Kidney (tissue), 14 donors: ENCODE measurements around the gene AP2B1. TPM values are rescaled to one million over a fixed set of nuclear protein-coding genes. Genes with fewer than 3 reads are reported as not detected.

Source experiments
- DNase-seq, 5 donors: peaks; one replicate each; pipeline ENCODE4 v3.0.0-alpha.2; 2013 to 2020
- FAIRE-seq: peaks from 2 replicates; lab custom pipeline; 2012; peaks lifted over from hg19 to GRCh38; lab: Jason Lieb, UNC
- H3K27ac ChIP-seq, 2 donors: one replicate each; pipeline ENCODE4 v1.7.0; 2013; ENCODE audit warnings: low read depth in 2 of 2, low read length in 2 of 2, inconsistent platforms in 1 of 2
- H3K27me3 ChIP-seq: one replicate; pipeline ENCODE4 v1.7.1; 2013; ENCODE audit warnings: low read length, inconsistent platforms; ENCODE audit not compliant: control insufficient read depth, insufficient read depth
- H3K36me3 ChIP-seq, 3 donors: one replicate each; pipeline versions ENCODE4 v1.7.0 to v1.7.1; 2013; ENCODE audit warnings: low read length in 3 of 3, control low read depth in 1 of 3, inconsistent platforms in 1 of 3; ENCODE audit not compliant: insufficient read depth in 3 of 3, control insufficient read depth in 2 of 3
- H3K4me1 ChIP-seq, 3 donors: one replicate each; pipeline versions ENCODE4 v1.7.0 to v1.7.1; 2013; ENCODE audit warnings: low read length in 3 of 3, inconsistent platforms in 1 of 3, low read depth in 1 of 3; ENCODE audit not compliant: control insufficient read depth in 2 of 3, insufficient read depth in 2 of 3
- H3K4me3 ChIP-seq, 3 donors: one replicate each; pipeline versions ENCODE4 v1.7.0 to v1.8.1; 2013; ENCODE audit warnings: low read length in 3 of 3, control low read depth in 1 of 3, inconsistent platforms in 1 of 3
- H3K9ac ChIP-seq, 3 donors: one replicate each; pipeline versions ENCODE4 v1.7.0 to v1.7.1; 2013; ENCODE audit warnings: low read length in 3 of 3, control low read depth in 1 of 3, inconsistent platforms in 1 of 3
- H3K9me3 ChIP-seq, 3 donors: one replicate each; pipeline versions ENCODE4 v1.7.0 to v1.7.1; 2013; ENCODE audit warnings: low read length in 3 of 3, control low read depth in 1 of 3, inconsistent platforms in 1 of 3; ENCODE audit not compliant: control insufficient read depth in 2 of 3, insufficient read depth in 1 of 3
- CTCF ChIP-seq: IDR thresholded peaks from 3 replicates; pipeline ENCODE4 v1.5.1; 2012; ENCODE audit warnings: mild to moderate bottlenecking, moderate library complexity, borderline replicate concordance; ENCODE audit not compliant: insufficient read depth; ENCODE audit errors: extremely low read depth
- intact Hi-C: fragments of 100-400 bp; cut with DNase I; formaldehyde crosslinking; loops from one replicate; pipeline ENCODE4 v1.11.1; 2022
- polyA plus RNA-seq: library from polyadenylated mRNA; stranded (reverse); fragments of 350-450 nt; fragmentation: Illumina TruSeq; extraction: RNeasy Lipid Tissue Mini Kit (QIAGEN cat#74804); gene quantifications from one replicate; pipeline ENCODE4 v1.2.3, GENCODE V29; 2014; ENCODE audit warnings: low read depth, low replicate concordance; ENCODE audit not compliant: insufficient read depth
- total RNA-seq: library from RNA; stranded (reverse); fragmentation: NEBNext Ultra II Directional; extraction: Animal tissue kit (Norgen Biotek cat#: 25700); gene quantifications from one replicate; pipeline ENCODE4 v1.2.1, GENCODE V29; 2021
- donor health status: control.
- donor health status: control.
- donor health status: control.
- donor health status: control.
- donor health status: control.
- donor health status: DM: yes; HTN: yes; CAD: no.
- donor health status: Normal renal cell carcinoma (clear cell type).

The AP2B1 gene
- total and polyA plus RNA-seq, 2 donors from 2014 or later = 74.0 to 242 TPM

- Histone ChIP-seq H3K4me3 (no peak overlapping the region), H3K27me3 (no peaks in the 10 kb centered on the region), H3K4me1 (no peaks in the 10 kb centered on the region), H3K27ac (no peak overlapping the region), H3K36me3 (no peaks in the 10 kb centered on the region), H3K9me3 (no peaks in the 10 kb centered on the region), H3K9ac (no peak overlapping the region)
- no peak for FAIRE-seq
- no peak for DNase-seq
- no peak for TF ChIP-seq CTCF
- intact Hi-C loops = no loop called here
These were observed 44.1 kb upstream of the AP2B1 start for GRCh38 chr17:35542990-35543389.

- no peak overlapping the region for H3K9ac ChIP-seq
- H3K36me3 ChIP-seq = no peaks in the 10 kb centered on the region
- TF ChIP-seq CTCF = no peak
- H3K27ac ChIP-seq = no peak overlapping the region
- no peak for DNase-seq
- no peak overlapping the region for H3K4me3 ChIP-seq
- FAIRE-seq = no peak
- no peaks in the 10 kb centered on the region for H3K9me3 ChIP-seq
- intact Hi-C loops = no loop called here
- no peaks in the 10 kb centered on the region for H3K27me3 ChIP-seq
- H3K4me1 ChIP-seq = no peaks in the 10 kb centered on the region
These were observed 43.3 kb upstream of the AP2B1 start for GRCh38 chr17:35543856-35544255.

- intact Hi-C loops = no loop called here
These were observed 42.0 kb upstream of the AP2B1 start for GRCh38 chr17:35545150-35545549.

More at GRCh38 chr17:35545150-35545549, 42.0 kb upstream of the AP2B1 start:
- no peak for TF ChIP-seq CTCF
- H3K9ac ChIP-seq = no peak overlapping the region
- no peaks in the 10 kb centered on the region for H3K27me3 ChIP-seq
- no peak overlapping the region for H3K27ac ChIP-seq
- H3K4me1 ChIP-seq = no peaks in the 10 kb centered on the region
- H3K4me3 ChIP-seq = no peak overlapping the region
- no peaks in the 10 kb centered on the region for H3K36me3 ChIP-seq
- FAIRE-seq = no peak
- DNase-seq = no peak
- no peaks in the 10 kb centered on the region for H3K9me3 ChIP-seq
